Naive thymus-derived CD4-positive, alpha-beta T cell (primary cell): ENCODE results near the gene RASA3. TPM values are rescaled to one million over a fixed set of nuclear protein-coding genes. Genes with fewer than 3 reads are reported as not detected.

Experiments
- ATAC-seq: fragments of 150-1000 bp; cut with Tn5 transposase; 2 replicates; pipeline ENCODE4 v1.10.0; 2021; ENCODE audit warnings: mild to moderate bottlenecking, moderate library complexity
- CTCF ChIA-PET: fragments of 350-600 bp; sonication (Branson Sonifier 250); formaldehyde crosslinking; loops from one replicate; lab custom pipeline; 2021; ENCODE audit warnings: antibody characterized with exemption; lab: Charles Lee
- POLR2A ChIA-PET: fragments of 350-600 bp; sonication (Branson Sonifier 250); formaldehyde crosslinking; loops from one replicate; lab custom pipeline; 2021; ENCODE audit warnings: antibody characterized with exemption, inconsistent platforms; lab: Charles Lee
- DNase-seq, 9 donors: peaks; one replicate each; pipeline versions ENCODE4 v3.0.0 to v3.0.0-alpha.2; 2020 to 2022; ENCODE audit warnings: mixed read lengths in 1 of 9
- H3K27ac ChIP-seq: one replicate; pipeline ENCODE4 v1.7.0; 2013; ENCODE audit warnings: mild to moderate bottlenecking, low read depth, low read length, moderate library complexity
- H3K27me3 ChIP-seq, 2 donors: one replicate each; pipeline ENCODE4 v1.7.0; 2013; ENCODE audit warnings: low read length in 2 of 2, mild to moderate bottlenecking in 2 of 2, moderate library complexity in 2 of 2; ENCODE audit not compliant: control insufficient read depth in 2 of 2, insufficient read depth in 2 of 2
- H3K36me3 ChIP-seq, 3 experiments: 1 replicate in 2 of 3; 2 replicates in 1 of 3; pipeline ENCODE4 v1.7.0; 2013; ENCODE audit warnings: low read length in 3 of 3, mild to moderate bottlenecking in 3 of 3, moderate library complexity in 1 of 3; ENCODE audit not compliant: insufficient read depth in 3 of 3, control insufficient read depth in 2 of 3
- H3K4me1 ChIP-seq, 2 donors: one replicate each; pipeline ENCODE4 v1.7.0; 2013; ENCODE audit warnings: low read length in 2 of 2, mild to moderate bottlenecking in 2 of 2, moderate library complexity in 1 of 2; ENCODE audit not compliant: control insufficient read depth in 2 of 2, insufficient read depth in 2 of 2
- H3K4me3 ChIP-seq: 2 replicates; pipeline ENCODE4 v1.7.0; 2013; ENCODE audit warnings: mild to moderate bottlenecking, low read length
- H3K9me3 ChIP-seq, 3 experiments: 1 replicate in 2 of 3; 2 replicates in 1 of 3; pipeline ENCODE4 v1.7.0; 2013; ENCODE audit warnings: low read length in 3 of 3; ENCODE audit not compliant: control insufficient read depth in 2 of 3
- H3K27ac Mint-ChIP-seq, 9 donors: one replicate each; pipeline ENCODE4 v1.8.0; 2020 to 2022; ENCODE audit warnings: mixed read lengths in 9 of 9, mild to moderate bottlenecking in 8 of 9, moderate library complexity in 5 of 9, inconsistent platforms in 2 of 9
- H3K27me3 Mint-ChIP-seq, 5 donors: one replicate each; pipeline ENCODE4 v1.8.0; 2021 to 2022; ENCODE audit warnings: mixed read lengths in 5 of 5, mild to moderate bottlenecking in 1 of 5
- H3K36me3 Mint-ChIP-seq, 5 donors: one replicate each; pipeline ENCODE4 v1.8.0; 2020 to 2022; ENCODE audit warnings: mixed read lengths in 5 of 5, mild to moderate bottlenecking in 3 of 5, inconsistent platforms in 1 of 5
- H3K4me1 Mint-ChIP-seq, 7 donors: one replicate each; pipeline ENCODE4 v1.8.0; 2020 to 2022; ENCODE audit warnings: mixed read lengths in 7 of 7, mild to moderate bottlenecking in 3 of 7, inconsistent platforms in 1 of 7
- H3K4me3 Mint-ChIP-seq, 10 donors: one replicate each; pipeline ENCODE4 v1.8.0; 2020 to 2022; ENCODE audit warnings: mild to moderate bottlenecking in 10 of 10, mixed read lengths in 10 of 10, moderate library complexity in 6 of 10, inconsistent platforms in 2 of 10
- H3K9me3 Mint-ChIP-seq, 11 donors: one replicate each; pipeline ENCODE4 v1.8.0; 2020 to 2022; ENCODE audit warnings: mixed read lengths in 11 of 11, mild to moderate bottlenecking in 4 of 11, inconsistent platforms in 1 of 11, moderate library complexity in 1 of 11
- intact Hi-C, 2 donors: fragments of 100-400 bp; cut with micrococcal nuclease; formaldehyde crosslinking; loops; one replicate each; pipeline ENCODE4 v1.15.1; 2023
- polyA plus RNA-seq, 2 donors: library from polyadenylated mRNA; unstranded; fragments of 300-500 nt; fragmentation: Illumina TruSeq; gene quantifications; one replicate each; pipeline ENCODE4 v1.2.3, GENCODE V29; 2021
- total RNA-seq, 6 experiments: library from RNA in 5 of 6; stranded (reverse) in 5 of 6; gene quantifications; 1 replicate in 5 of 6; 2 replicates in 1 of 6; pipeline ENCODE4 v1.2.3 and lab custom pipeline; 2021 to 2026

Gene RASA3
- total and polyA plus RNA-seq, 7 experiments from 2014 or later = 109 to 227 (median 195) TPM

GRCh38 chr13:114024603-114025404, 107.6 kb downstream of the RASA3 start:
- no peaks in the 10 kb centered on the region for H3K4me1 ChIP-seq
- H3K27me3 ChIP-seq = no peaks in the 10 kb centered on the region
- H3K27ac ChIP-seq = no peak overlapping the region
- no peak overlapping the region for H3K4me3 Mint-ChIP-seq
- intact Hi-C loops = no loop called here
- H3K27ac Mint-ChIP-seq = peak overlapping the region in 3 of 9 donors; percentile 36 to 84 (median 68)
- CTCF ChIA-PET = interaction anchor here (0.6 kb wide), 1 partner anchor 188 kb away, joined by 3 read pairs; no protein-coding TSS in a partner anchor
- H3K9me3 Mint-ChIP-seq = peaks cover 0 to 11% (median 0%) of the 10 kb centered on the region in 11 donors
- DNase-seq (no peak), ATAC-seq (peak; percentile 33)
- POLR2A ChIA-PET = interaction anchor here (0.9 kb wide), 1 partner anchor 86 kb away, joined by 3 read pairs; no protein-coding TSS in a partner anchor
- no peaks in the 10 kb centered on the region for H3K27me3 Mint-ChIP-seq
- no peaks in the 10 kb centered on the region for H3K9me3 ChIP-seq
- no peak overlapping the region for H3K4me3 ChIP-seq
- H3K36me3 Mint-ChIP-seq = peaks cover 0 to 33% (median 6%) of the 10 kb centered on the region in 5 donors
- peaks cover 0 to 6% (median 4%) of the 10 kb centered on the region in 7 donors for H3K4me1 Mint-ChIP-seq
- H3K36me3 ChIP-seq = peaks cover 26 to 92% (median 73%) of the 10 kb centered on the region in 3 experiments

- no peak for DNase-seq
- peaks cover 0 to 11% (median 0%) of the 10 kb centered on the region in 11 donors for H3K9me3 Mint-ChIP-seq
- H3K27me3 ChIP-seq = no peaks in the 10 kb centered on the region
- H3K36me3 ChIP-seq = peaks cover 26 to 94% (median 71%) of the 10 kb centered on the region in 3 experiments
- peak overlapping the region in 6 of 9 donors; percentile 21 to 72 (median 41) for H3K27ac Mint-ChIP-seq
- no peak overlapping the region for H3K27ac ChIP-seq
- no peak overlapping the region for H3K4me3 ChIP-seq
- ChIA-PET POLR2A (interaction anchor here (0.7 kb wide), 1 partner anchor 15 kb away, joined by 3 read pairs; no protein-coding TSS in a partner anchor), CTCF (interaction anchor here (0.9 kb wide), 1 partner anchor 203 kb away, joined by 3 read pairs; no protein-coding TSS in a partner anchor)
- H3K36me3 Mint-ChIP-seq = peaks cover 3 to 34% (median 9%) of the 10 kb centered on the region in 5 donors
- H3K27me3 Mint-ChIP-seq = no peaks in the 10 kb centered on the region
- intact Hi-C loops = no loop called here
- no peaks in the 10 kb centered on the region for H3K9me3 ChIP-seq
- H3K4me1 Mint-ChIP-seq = peaks cover 0 to 6% (median 4%) of the 10 kb centered on the region in 7 donors
- no peak for ATAC-seq
- no peaks in the 10 kb centered on the region for H3K4me1 ChIP-seq
- H3K4me3 Mint-ChIP-seq = peak overlapping the region in 1 of 10 donors; percentile 45
These were observed 108.5 kb downstream of the RASA3 start for GRCh38 chr13:114023716-114024602.

GRCh38 chr13:114022876-114023275, 109.5 kb downstream of the RASA3 start:
- no peaks in the 10 kb centered on the region for H3K4me1 ChIP-seq
- peaks cover 3 to 29% (median 9%) of the 10 kb centered on the region in 5 donors for H3K36me3 Mint-ChIP-seq
- CTCF ChIA-PET = no interaction called here

GRCh38 chr13:114022309-114022669, 110.1 kb downstream of the RASA3 start:
- Mint-ChIP-seq H3K27me3 (no peaks in the 10 kb centered on the region), H3K36me3 (peaks cover 3 to 28% (median 9%) of the 10 kb centered on the region in 5 donors), H3K27ac (peak overlapping the region in 3 of 9 donors; percentile 16 to 43 (median 17)), H3K4me3 (no peak overlapping the region), H3K9me3 (peaks cover 0 to 11% (median 0%) of the 10 kb centered on the region in 11 donors), H3K4me1 (peaks cover 0 to 6% (median 3%) of the 10 kb centered on the region in 7 donors)
- no peak for DNase-seq
- intact Hi-C loops = no loop called here
- H3K9me3 ChIP-seq = no peaks in the 10 kb centered on the region
- peaks cover 29 to 97% (median 80%) of the 10 kb centered on the region in 3 experiments for H3K36me3 ChIP-seq
- ChIA-PET POLR2A (interaction anchor here (1.1 kb wide), 1 partner anchor 35 kb away, joined by 3 read pairs; no protein-coding TSS in a partner anchor), CTCF (no interaction called here)
- no peaks in the 10 kb centered on the region for H3K4me1 ChIP-seq
- ATAC-seq = no peak
- H3K27me3 ChIP-seq = no peaks in the 10 kb centered on the region
- H3K27ac ChIP-seq = no peak overlapping the region
- H3K4me3 ChIP-seq = no peak overlapping the region

More at GRCh38 chr13:114022876-114023275, 109.5 kb downstream of the RASA3 start:
- H3K9me3 ChIP-seq = no peaks in the 10 kb centered on the region
- H3K4me3 Mint-ChIP-seq = no peak overlapping the region
- H3K4me3 ChIP-seq = no peak overlapping the region
- peaks cover 0 to 6% (median 4%) of the 10 kb centered on the region in 7 donors for H3K4me1 Mint-ChIP-seq
- intact Hi-C loops = no loop called here
- no peak for ATAC-seq
- H3K9me3 Mint-ChIP-seq = peaks cover 0 to 11% (median 0%) of the 10 kb centered on the region in 11 donors
- no peak for DNase-seq
- no peaks in the 10 kb centered on the region for H3K27me3 Mint-ChIP-seq
- peaks cover 30 to 97% (median 80%) of the 10 kb centered on the region in 3 experiments for H3K36me3 ChIP-seq
- H3K27me3 ChIP-seq = no peaks in the 10 kb centered on the region
- POLR2A ChIA-PET = no interaction called here
- no peak overlapping the region for H3K27ac ChIP-seq
- peak overlapping the region in 1 of 9 donors; percentile 45 for H3K27ac Mint-ChIP-seq

- ChIA-PET CTCF (no interaction called here), POLR2A (interaction anchor here (1.1 kb wide), 1 partner anchor 36 kb away, joined by 3 read pairs; no protein-coding TSS in a partner anchor)
- no peaks in the 10 kb centered on the region for H3K27me3 ChIP-seq
These were observed 110.7 kb downstream of the RASA3 start for GRCh38 chr13:114021464-114022308.

More at GRCh38 chr13:114021464-114022308, 110.7 kb downstream of the RASA3 start:
- Histone ChIP-seq H3K9me3 (no peaks in the 10 kb centered on the region), H3K27ac (no peak overlapping the region), H3K36me3 (peaks cover 23 to 97% (median 79%) of the 10 kb centered on the region in 3 experiments), H3K4me3 (no peak overlapping the region), H3K4me1 (no peaks in the 10 kb centered on the region)
- Mint-ChIP-seq H3K9me3 (peaks cover 0 to 11% (median 0%) of the 10 kb centered on the region in 11 donors), H3K4me1 (peaks cover 0 to 6% (median 3%) of the 10 kb centered on the region in 7 donors), H3K27me3 (no peaks in the 10 kb centered on the region), H3K4me3 (no peak overlapping the region), H3K27ac (peak overlapping the region in 5 of 9 donors; percentile 14 to 65 (median 17)), H3K36me3 (peaks cover 3 to 30% (median 7%) of the 10 kb centered on the region in 5 donors)
- ATAC-seq (no peak), DNase-seq (no peak)
- intact Hi-C loops = no loop called here
